NB4 (cell line): ENCODE data around the gene ZFP82.

Source experiments
- MAX ChIP-seq: IDR thresholded peaks from 2 replicates; pipeline ENCODE4 v1.6.1; 2011; ENCODE audit warnings: low read depth, low read length
- MYC ChIP-seq: IDR thresholded peaks from 2 replicates; pipeline ENCODE4 v1.6.1; 2011; ENCODE audit warnings: low read depth, low read length
- POLR2A ChIP-seq: IDR thresholded peaks from 2 replicates; pipeline ENCODE4 v1.6.1; 2011; ENCODE audit warnings: mild to moderate bottlenecking; ENCODE audit not compliant: insufficient read length; ENCODE audit errors: extremely low read depth
- TF ChIP-seq, protein P1 (sequence below): IDR thresholded peaks from one replicate; pipeline ENCODE4 v1.5.1; 2012; ENCODE audit warnings: low read depth, low read length

DNA sequence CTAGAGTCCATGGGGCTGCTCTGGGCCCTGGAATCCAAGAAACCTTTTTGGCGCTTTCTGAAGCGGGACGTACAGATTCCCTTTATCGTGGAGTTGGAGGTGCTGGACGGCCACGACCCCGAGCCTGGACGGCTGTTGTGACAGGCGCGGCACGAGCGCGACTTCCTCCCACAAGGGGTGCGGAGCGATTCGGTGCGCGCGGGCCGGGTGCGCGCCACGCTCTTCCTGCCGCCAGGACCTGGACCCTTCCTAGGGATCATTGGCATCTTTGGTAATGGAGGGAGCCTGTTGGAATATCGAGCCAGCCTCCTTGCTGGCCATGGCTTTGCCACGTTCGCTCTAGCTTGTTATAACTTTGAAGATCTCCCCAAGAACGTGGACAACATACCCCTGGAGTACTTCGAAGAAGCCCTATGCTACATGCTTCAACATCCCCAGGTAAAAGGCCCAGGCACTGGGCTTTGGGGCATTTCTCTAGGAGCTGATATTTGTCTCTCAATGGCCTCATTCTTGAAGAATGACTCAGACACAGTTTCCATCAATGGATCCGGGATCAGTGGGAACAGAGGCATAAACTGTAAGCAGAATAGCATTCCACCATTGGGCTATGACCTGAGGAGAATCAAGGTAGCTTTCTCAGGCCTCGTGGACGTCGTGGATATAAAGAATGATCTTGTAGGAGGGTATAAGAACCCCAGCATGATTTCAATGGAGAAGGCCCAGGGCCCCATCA is 3.5 kb upstream of the ZFP82 start:
- TF ChIP-seq POLR2A, result no peak
- TF ChIP-seq, protein P1, sequence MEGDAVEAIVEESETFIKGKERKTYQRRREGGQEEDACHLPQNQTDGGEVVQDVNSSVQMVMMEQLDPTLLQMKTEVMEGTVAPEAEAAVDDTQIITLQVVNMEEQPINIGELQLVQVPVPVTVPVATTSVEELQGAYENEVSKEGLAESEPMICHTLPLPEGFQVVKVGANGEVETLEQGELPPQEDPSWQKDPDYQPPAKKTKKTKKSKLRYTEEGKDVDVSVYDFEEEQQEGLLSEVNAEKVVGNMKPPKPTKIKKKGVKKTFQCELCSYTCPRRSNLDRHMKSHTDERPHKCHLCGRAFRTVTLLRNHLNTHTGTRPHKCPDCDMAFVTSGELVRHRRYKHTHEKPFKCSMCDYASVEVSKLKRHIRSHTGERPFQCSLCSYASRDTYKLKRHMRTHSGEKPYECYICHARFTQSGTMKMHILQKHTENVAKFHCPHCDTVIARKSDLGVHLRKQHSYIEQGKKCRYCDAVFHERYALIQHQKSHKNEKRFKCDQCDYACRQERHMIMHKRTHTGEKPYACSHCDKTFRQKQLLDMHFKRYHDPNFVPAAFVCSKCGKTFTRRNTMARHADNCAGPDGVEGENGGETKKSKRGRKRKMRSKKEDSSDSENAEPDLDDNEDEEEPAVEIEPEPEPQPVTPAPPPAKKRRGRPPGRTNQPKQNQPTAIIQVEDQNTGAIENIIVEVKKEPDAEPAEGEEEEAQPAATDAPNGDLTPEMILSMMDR, result no peak
- no peak for TF ChIP-seq MAX
- no peak for TF ChIP-seq MYC
